ENCODE data around the gene CXXC1.
A peak's percentile ranks its signal among the peaks of the same experiment; 100 is the strongest.

CXXC1 gene

GRCh38 chr18:50307738-50308470 lies 20.4 kb upstream of the CXXC1 start:
- in situ Hi-C loops (cut with MboI; ENCODE audit: low pct_unique_long_range_greater_than_20kb, low sequenced_read_pairs, unreplicated experiment): no loop called here
- DNase-seq (ENCODE audit: low spot score): peak; percentile 92
- TF ChIP-seq CTCF (IDR thresholded peaks at IDR 0.05; ENCODE audit: extremely low read depth, insufficient read depth, missing control alignments): no peak

GRCh38 chr18:50307400-50307737 lies 19.9 kb upstream of the CXXC1 start:
- TF ChIP-seq CTCF (IDR thresholded peaks at IDR 0.05; ENCODE audit: extremely low read depth, insufficient read depth, missing control alignments): no peak
- DNase-seq (ENCODE audit: low spot score): no peak
- in situ Hi-C loops (cut with MboI; ENCODE audit: low pct_unique_long_range_greater_than_20kb, low sequenced_read_pairs, unreplicated experiment): no loop called here

GRCh38 chr18:50306944-50307343 lies 19.5 kb upstream of the CXXC1 start:
- no peak for TF ChIP-seq CTCF (IDR thresholded peaks at IDR 0.05; ENCODE audit: extremely low read depth, insufficient read depth, missing control alignments)
- no peak for DNase-seq (ENCODE audit: low spot score)
- in situ Hi-C loops (cut with MboI; ENCODE audit: low pct_unique_long_range_greater_than_20kb, low sequenced_read_pairs, unreplicated experiment): no loop called here

- no peak for TF ChIP-seq CTCF (IDR thresholded peaks at IDR 0.05; ENCODE audit: extremely low read depth, insufficient read depth, missing control alignments)
- DNase-seq (ENCODE audit: low spot score): no peak
- in situ Hi-C loops (cut with MboI; ENCODE audit: low pct_unique_long_range_greater_than_20kb, low sequenced_read_pairs, unreplicated experiment): no loop called here
Measured at GRCh38 chr18:50301074-50301473, 13.6 kb upstream of the CXXC1 start.

GRCh38 chr18:50299626-50300388 lies 12.3 kb upstream of the CXXC1 start:
- DNase-seq (ENCODE audit: low spot score): no peak
- in situ Hi-C loops (cut with MboI; ENCODE audit: low pct_unique_long_range_greater_than_20kb, low sequenced_read_pairs, unreplicated experiment): no loop called here
- TF ChIP-seq CTCF (IDR thresholded peaks at IDR 0.05; ENCODE audit: extremely low read depth, insufficient read depth, missing control alignments): no peak

GRCh38 chr18:50298443-50299284 lies 11.2 kb upstream of the CXXC1 start:
- in situ Hi-C loops (cut with MboI; ENCODE audit: low pct_unique_long_range_greater_than_20kb, low sequenced_read_pairs, unreplicated experiment): no loop called here
- no peak for TF ChIP-seq CTCF (IDR thresholded peaks at IDR 0.05; ENCODE audit: extremely low read depth, insufficient read depth, missing control alignments)
- DNase-seq (ENCODE audit: low spot score): no peak
